Globus pallidus (tissue), 1 donor: Measurements from ENCODE around the gene LRFN4.

ENCODE experiments used
- DNase-seq: peaks from one replicate; pipeline ENCODE4 v3.0.0-alpha.2; 2015; ENCODE audit warnings: low spot score

Gene LRFN4

DNA sequence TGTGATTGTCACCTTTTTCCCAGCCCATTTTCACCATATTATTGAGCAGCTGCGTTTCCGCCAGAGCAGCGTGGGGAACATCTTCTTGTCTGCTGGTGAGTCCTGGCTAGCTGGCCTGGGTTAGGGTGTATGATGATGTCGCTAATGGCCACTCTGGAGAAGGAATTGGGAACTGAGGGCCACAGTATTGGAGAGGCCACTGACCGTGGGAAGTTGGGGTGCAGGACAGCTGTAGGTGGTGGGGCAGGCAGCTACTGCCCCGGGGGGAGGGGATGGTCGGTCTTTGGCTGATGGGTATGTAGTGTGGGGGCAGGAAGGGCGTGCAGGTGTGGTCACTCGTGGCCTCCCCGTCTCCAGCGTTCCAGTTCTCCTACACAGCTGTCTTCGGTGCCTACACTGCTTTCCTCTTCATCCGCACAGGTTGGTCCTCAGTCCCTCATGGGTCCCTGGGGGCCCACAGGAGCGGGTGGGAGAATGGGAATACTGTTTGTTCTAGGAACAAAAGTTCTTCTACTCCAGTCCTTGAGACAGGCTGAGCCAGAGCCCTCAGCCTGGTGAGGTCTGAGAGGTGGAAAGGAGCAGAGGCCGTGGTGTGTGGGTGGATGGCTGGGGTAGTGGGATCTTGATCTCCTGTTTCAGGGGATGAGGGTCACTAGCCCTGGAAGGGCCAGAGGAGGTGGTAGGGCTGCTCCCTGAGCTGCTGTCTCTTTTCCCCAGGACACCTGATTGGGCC is 11.6 kb upstream of the LRFN4 start:
- DNase-seq, result no peak

DNA sequence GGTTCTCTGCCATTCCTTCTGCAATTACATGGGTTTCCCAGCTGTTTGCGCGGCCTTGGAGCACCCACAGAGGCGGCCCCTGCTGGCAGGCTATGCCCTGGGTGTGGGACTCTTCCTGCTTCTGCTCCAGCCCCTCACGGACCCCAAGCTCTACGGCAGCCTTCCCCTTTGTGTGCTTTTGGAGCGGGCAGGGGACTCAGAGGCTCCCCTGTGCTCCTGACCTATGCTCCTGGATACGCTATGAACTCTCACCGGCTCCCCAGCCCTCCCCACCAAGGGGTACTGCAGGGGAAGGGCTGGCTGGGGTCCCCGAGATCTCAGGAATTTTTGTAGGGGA is 11.0 kb upstream of the LRFN4 start:
- no peak for DNase-seq

DNA sequence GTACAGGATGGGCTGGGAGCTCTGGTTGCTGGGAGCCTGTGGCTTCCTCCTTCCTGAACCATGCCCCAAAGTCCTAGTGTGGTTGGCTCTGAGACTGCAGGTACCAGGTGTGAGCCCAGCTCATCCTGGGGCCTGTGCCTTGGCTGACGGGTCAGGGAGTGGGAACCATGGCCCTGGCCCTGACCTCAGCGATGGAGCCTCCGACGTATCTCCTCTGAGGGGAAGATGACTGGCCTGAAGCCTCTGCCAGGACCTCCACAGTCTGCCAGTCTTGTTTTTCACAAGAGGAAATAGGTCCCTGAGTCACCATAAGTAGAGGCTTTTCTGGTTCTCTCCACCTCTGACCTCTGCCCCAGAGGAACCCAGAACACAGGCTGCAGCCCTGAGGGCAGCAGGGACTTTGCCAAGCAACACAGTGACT is 10.2 kb upstream of the LRFN4 start:
- no peak for DNase-seq

DNA sequence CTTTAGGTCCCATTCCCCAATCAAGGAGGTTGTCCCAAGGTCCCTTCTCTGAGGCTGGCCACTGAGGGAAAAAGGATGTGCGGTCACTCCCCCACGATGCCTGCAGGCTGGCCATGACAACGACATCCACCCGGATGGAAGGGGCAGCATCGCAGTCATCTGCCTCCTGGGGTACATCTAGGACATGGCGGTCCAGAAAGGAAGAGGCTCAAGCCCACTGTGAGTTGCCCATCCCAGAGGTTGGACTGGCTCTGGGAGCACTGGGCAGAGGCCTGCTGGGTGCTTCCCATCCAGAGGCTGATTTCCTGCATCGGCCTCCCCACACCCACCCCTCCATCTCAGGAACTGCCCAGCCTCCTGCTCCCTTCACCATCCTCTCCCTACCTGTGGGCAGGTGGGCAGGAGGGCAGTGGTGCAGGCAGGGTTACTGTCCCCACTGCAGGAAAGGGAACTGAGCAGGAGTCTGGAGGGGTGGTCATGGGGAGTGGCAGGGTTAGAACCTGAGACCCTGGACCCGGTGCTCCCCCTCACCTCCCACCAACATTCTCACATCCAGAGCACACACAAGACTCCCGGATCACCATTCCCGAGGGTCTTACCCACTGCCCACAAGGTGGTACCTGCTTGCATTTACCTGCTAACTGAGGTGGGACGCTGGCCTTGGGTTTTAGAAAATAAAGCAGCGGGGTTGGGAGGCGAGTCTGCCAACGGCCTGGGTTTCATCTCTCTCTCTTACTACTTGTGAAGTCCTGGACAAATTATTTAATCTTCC is 9.2 kb upstream of the LRFN4 start:
- no peak for DNase-seq

DNA sequence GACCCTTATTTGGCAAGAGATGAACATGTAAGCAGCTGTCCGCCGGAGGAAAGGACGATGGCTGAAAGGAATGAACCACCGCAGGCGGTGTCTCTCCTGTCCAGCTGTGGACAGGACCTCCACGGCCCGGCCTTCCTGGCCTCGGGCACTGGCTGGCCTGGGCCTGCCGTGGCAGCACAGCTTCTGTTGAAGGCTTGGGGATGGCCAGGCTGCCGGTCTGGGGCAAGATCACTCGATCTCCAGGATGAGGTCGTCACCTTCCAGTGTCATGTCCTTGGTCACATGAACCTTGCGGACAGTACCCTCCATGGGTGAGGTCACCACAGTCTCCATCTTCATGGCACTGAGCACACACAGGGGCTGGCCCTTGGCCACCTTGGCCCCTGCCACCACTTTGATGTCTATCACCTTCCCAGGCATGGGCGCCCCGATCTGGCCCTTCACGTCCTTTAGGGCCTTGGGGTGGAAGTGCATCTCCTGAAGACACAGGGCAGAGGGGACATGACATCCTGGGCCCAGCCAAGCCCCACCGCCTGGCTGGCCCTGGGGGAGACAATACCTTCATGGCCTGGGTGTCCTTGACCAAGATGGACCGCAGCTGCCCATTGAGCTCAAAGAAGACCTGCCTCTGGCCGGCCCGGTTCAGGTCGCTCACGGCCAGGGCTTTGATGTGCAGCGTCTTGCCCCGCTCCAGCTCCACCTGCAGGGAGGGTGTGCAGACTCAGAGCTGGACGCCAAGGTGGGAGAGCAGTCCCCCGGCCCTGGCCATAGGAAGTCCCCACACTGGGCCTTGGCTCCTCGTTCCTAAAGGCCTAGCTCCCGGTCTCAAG is 8.0 kb upstream of the LRFN4 start:
- no peak for DNase-seq

DNA sequence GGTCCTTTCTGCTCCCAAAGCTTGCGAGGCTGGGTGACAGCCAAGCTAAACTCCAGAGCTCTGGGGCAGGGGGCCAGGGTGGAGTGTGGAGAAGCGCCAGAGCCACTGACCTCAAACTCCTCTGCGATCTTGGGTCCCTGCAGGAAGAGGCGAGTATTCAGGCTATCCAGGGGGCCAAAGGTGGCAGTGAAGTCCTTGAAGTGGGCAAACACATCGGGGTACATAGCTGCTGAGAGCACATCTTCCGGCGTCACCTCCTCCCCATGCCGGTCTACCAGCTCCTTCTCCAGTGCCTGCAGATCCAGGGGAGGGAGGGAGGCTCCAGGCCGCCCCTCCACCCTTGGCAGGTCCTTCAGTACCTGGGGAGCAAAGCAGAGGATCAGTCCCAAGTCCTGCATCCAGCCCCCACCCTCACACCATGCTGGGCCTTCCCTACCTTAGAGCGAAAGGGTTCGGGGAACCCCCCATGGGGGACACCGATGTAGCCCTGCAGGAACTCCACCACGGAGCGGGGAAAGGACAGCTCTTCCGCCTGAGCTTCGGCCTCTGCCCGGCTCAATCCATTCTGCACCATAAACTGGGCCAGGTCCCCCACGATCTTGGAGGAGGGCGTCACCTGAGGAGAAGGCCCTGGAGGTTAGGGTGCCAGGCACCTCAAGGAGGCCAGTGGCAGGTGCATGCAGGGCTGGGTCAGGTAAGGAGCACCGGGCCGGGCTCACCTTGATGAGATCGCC is 7.2 kb upstream of the LRFN4 start:
- no peak for DNase-seq

DNA sequence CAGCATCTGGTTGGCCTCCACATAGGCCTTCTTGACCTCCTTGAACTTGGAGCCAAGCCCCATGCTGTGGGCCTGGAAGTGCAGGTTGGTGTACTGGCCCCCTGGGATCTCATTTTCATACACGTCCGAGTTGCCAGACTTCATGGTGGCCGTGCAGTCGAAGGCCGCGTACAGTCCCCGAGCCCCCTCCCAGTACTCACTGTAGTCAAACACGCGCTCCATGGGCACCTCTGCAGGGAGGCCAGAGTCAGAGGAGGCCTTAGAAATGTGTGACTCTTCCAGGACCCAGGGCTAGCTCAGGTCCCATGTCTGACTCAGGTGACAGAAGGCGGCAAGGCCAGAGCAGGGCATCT is 6.7 kb upstream of the LRFN4 start:
- DNase-seq, result no peak

DNA sequence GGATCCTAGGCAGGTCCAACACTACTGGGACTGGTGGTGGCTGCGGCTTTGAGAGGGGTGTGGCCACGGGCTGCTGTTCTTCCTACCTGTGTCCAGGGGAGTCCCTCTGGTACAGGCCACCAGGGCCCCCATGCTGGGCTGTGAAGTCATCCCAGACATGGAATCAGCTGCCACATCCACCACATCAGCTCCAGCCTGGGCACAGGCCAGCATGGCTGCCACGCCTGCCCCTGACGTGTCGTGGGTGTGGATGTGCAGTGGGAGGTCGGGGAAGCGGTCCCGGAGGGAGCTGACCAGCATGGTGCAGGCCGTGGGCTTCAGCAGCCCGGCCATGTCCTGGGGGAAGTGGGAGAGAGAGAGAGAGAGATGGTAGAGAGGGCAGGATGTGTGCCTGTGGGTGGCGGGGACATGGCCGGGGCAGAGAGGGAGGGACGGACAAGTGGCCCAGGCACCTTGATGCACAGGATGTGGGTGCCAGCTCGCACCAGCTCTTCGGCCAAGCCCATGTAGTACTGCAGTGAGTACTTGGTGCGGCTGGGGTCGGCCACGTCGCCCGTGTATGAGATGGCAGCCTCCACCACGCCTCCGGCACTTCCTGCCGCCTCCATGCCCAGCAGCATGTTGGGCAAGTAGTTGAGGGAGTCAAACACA is 6.2 kb upstream of the LRFN4 start:
- no peak for DNase-seq

DNA sequence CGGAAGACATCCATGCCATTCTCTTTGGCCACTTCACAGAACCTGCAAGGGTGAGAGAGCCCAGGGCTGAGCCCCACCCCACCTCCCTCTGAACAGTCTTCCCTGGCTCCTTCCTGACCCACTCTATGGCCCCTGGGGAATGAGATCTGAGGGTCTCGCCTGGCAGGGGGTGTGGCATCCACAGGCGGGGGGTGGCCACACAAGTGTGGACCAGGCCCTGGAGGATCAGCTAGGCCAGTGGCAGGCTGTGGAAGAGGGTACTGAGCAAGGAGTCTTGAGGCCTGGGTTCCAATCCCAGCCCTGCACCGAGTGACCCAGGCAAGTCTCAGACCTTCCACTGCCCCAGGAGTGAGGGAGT is 5.6 kb upstream of the LRFN4 start:
- no peak for DNase-seq

DNA sequence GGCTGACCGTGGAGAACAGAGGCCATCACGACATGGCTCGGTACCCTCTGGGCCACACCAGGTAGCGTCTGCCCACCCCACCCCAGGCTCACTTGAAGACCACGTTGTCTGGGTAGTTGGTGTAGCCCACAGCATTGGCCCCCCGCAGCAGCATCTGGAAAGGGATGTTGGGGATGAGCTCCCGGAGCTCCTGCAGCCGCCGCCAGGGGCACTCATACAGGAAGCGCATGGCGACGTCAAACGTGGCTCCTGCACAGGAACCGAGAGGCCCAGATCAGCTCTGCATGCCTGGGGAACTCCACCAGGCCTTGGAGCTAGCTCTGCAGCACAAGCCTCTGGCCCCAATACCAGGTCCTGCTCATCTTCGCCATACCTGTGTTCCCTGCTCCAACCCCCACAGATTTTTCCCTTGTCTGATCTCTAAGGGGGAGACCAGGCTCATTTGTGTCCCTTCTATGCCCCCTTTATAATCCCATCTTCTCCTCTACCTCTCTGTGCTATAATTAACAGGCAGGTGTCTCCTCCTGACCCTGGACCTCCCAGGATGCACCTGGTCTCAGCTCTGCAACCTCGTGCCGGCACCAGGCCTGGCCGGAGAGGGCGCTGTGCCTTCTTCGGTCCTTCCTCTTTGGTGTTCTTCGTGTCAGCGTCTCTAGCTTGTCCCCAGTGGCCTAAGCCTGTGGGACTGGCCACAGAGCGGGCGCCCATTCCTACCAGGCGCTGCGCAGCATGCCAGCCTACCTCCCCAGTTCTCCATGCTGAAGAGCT is 5.0 kb upstream of the LRFN4 start:
- no peak for DNase-seq

DNA sequence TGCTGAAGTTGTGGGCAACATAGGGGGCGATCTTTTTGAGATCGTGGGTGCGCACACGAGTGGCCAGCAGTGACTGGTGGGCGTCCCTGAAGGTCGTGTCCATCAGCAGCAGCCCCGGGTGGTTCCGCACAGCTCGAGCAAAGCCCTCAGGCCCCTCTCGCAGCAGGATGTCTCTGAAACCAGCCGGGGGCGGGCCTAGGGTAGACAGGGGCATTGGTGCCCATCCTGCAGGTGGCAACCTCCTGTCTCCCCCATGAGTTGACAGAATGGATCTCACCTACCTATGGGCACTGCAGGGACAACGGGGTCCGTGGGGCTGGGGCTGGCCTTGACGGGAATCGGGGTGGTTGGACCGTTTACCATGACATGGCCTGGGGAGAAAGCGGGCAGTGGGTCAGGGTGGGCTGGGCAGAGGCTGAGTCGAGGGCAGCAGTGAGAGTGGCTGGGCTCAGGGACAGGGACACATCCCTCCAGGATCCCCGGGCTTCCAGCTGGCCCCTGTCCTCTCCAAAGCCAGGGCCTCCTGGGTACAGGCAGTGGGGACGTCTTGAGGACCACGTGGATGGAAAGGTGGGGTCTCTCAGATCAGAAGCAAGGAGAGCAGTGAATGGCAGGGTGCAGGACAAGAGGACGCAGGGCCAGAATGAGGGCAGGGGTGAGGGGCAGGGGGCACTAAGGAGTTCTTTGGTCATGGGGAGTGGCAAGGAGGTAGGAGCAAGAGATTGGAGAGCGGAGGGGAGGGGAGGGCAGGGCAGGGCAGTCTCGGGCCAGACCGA is 4.2 kb upstream of the LRFN4 start:
- DNase-seq, result no peak

DNA sequence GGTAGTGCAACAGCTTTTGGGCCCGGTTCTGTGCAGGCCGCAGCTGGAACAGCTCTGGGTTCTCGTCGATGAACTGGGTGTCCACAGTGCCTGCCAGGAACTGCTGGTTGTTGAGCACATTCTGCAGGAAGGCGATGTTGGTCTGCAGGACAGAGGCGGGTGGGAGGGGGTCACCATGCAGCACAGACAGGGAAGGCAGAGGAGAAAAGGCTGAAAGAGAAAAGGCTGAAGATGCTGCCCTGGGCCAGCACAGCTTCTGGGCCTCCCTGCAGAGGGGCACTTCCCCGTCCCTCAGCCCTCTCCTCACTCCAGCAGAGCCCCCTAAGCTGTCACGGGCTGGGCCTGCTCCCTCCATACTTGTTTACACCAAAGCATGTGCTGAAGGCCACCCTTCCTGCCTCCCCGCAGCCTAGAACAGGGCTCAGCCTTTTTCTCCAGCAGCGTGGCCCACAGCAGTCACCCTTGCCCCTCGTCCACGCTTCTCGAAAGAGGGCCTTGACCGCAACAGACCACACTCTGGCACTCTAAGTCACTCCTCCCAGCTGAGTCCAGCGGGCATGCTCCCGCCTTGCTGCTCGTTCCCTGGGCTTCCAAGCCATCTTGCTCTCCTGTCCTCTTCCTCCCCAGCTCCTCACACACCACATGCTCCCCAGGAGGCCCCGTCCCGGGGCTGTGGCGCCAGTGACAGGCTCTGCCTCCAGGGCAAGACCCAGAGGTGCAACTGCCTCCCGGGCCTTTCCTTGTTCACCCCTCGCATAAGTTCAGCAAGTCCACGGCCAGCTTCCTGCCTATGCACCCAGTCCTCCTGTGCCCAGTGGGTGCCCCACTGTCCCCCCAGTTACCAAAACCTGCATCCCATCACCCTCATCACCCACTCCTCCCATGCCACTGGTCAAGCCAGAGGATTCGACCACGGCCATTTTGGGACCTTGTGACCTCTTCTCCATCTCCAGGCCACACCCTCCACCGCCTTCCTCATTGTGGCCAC is 3.3 kb upstream of the LRFN4 start:
- DNase-seq, result no peak

DNA sequence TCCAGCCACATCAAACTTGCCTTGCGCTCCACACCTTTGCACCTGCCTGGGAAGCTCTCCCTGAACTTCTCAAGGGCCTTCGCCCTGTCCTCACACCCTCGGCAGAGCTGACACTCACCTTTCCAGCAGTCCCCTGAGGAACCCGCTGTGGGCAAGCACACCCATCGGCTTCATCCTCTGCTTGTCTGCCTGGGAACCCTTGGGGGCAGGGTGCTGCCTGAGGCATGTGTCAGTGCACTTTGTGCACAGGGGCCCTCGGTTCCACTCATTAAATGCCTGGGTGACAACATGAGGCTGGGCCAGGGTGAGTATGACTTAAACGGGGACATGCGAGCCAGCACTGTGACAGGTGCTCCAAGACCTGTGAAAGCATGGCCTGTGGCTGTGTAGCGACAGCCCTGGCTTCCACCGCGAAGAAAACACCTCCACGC is 2.6 kb upstream of the LRFN4 start:
- no peak for DNase-seq

DNA sequence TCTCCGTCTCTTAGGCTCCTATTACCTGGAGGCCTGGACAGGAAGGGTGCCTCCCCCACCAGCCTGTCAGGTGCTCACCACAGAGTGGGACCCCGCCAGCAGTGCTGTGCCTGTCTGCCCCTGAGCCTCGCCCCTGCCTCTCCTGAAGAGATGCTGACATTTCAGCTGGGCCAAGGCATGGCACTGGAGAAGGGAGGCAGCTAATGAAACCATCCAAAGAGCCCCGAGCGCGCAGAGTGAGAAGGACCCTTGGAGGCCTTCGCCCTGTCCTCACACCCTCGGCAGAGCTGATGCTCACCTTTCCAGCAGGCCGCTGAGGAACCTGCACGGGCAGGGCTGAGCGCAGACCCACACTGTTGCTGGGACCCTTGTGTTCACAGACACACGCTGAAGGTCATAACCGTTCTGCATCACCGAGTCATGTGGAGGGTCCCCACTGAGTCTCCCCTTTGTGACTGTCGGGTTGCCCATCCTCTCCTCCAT is 2.1 kb upstream of the LRFN4 start:
- no peak for DNase-seq

DNA sequence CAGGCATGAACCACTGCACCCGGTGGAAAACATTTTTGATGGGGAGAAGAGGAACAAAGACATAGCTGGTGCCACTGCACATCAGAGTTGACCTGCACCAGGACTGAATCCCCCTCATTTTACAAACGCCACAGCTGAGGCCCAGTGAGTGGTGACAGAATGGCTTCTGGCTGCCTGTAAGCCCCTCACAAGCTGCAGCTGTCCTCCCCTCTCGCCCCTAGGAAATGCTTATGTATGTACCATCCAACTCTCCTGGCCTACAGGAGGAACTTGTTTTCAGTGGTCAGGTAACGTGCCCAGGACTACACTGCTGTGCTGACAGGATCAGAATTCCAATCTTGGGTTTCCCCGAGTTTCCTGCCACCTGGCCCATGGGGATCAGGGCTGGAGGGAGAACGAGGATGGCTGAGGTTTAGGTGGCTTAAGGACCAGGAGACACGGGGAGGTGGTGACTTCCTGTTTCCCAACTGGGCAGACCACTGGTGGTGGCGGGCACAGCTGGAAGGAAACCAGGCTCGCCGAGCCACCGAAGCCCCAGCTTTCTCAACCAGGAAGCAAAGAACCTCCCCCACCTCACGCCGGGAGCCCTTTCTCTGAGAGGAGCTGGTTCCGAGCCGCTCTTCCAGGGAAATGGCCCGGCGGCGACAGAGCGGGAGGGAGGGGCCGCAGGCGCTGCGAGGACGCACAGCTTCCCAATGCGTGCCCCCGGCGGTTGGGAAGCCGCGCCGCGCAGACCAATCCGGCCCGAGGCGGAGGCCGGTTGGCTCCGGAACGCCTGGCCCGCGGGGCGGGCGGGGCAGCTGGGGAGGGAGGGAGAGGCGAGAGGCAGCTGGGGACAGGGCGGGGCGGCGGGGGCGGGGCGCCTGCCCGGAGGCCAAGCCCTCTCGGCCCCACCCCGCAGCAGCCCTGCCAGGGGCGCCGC is 1.0 kb upstream of the LRFN4 start:
- peak; percentile 94 for DNase-seq

DNA sequence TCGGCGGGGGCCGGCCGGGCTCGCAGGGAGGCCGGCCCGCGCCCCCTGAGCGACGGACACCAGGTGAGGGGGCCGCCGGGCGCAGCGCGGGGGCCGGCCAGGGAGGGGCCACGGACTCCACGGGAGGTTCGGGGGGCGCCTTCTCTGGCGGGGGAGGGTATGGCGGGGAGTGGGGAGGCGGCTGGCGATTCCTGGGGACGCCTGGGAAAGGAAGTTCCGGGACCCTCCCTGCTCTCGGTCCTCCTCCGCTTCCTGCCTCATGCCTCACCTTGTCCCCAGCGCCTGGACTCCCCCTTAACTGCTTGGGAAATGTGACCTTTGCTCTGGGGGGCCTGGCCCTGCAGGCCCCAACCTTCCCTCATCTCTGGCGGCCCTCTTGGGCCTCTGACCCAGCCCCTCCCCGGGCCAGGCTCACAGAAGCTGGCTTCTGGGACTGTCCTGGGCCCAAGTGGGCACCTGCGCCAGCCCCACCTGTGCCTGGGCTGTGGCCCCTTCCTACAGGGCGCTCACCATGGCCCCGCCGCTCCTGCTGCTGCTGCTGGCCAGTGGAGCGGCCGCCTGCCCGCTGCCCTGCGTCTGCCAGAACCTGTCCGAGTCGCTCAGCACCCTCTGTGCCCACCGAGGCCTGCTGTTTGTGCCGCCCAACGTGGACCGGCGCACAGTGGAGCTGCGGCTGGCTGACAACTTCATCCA is 516 bp downstream of the LRFN4 start:
- no peak for DNase-seq

DNA sequence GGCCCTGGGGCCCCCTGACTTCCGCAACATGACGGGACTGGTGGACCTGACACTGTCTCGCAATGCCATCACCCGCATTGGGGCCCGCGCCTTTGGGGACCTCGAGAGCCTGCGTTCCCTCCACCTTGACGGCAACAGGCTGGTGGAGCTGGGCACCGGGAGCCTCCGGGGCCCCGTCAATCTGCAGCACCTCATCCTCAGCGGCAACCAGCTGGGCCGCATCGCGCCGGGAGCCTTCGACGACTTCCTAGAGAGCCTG is 992 bp downstream of the LRFN4 start:
- DNase-seq, result no peak
